IPS-20b (cell line): ENCODE results near the gene STON1.

Experiments
- H3K27ac ChIP-seq: one replicate; pipeline ENCODE4 v1.5.1; 2013; ENCODE audit warnings: low read length
- H3K27me3 ChIP-seq: 2 replicates; pipeline ENCODE4 v1.6.1; 2013; ENCODE audit warnings: mild to moderate bottlenecking, low read length, inconsistent platforms; ENCODE audit not compliant: insufficient read depth
- H3K36me3 ChIP-seq: 2 replicates; pipeline ENCODE4 v1.6.1; 2013; ENCODE audit warnings: low read depth, mild to moderate bottlenecking, inconsistent platforms, low read length, moderate library complexity; ENCODE audit not compliant: insufficient read depth
- H3K4me1 ChIP-seq: 2 replicates; pipeline ENCODE4 v1.6.1; 2013; ENCODE audit warnings: mild to moderate bottlenecking, control low read depth, inconsistent platforms, low read length, moderate library complexity; ENCODE audit not compliant: insufficient read depth
- H3K4me3 ChIP-seq: 2 replicates; pipeline ENCODE4 v1.5.1; 2013; ENCODE audit warnings: mild to moderate bottlenecking, low read length, inconsistent platforms
- H3K9ac ChIP-seq: 2 replicates; pipeline ENCODE4 v1.6.1; 2013; ENCODE audit warnings: low read depth, mild to moderate bottlenecking, inconsistent platforms, low read length, moderate library complexity
- H3K9me3 ChIP-seq: 2 replicates; pipeline ENCODE4 v1.6.1; 2013; ENCODE audit warnings: mild to moderate bottlenecking, low read depth, low read length, inconsistent platforms; ENCODE audit not compliant: insufficient read depth

The STON1 gene

GRCh38 chr2:48530033-48530811 lies at the start of gene STON1:
Gene STON1, plus strand, starts transcription at chr2:48530154. Its CDS starts 50,480 bp downstream, at chr2:48580634.
- peaks cover 13% of the 10 kb centered on the region; the same call in 1 of the 2 replicates for H3K4me1 ChIP-seq
- no peak within 1 kb of the TSS for H3K27ac ChIP-seq
- no peaks in the 10 kb centered on the region for H3K27me3 ChIP-seq
- H3K36me3 ChIP-seq, result no peaks in the 10 kb centered on the region
- H3K9me3 ChIP-seq, result no peaks in the 10 kb centered on the region
- peak within 1 kb of the TSS; percentile 63 for H3K4me3 ChIP-seq
- H3K9ac ChIP-seq, result peak within 1 kb of the TSS; percentile 55; the same call in 1 of the 2 replicates

GRCh38 chr2:48480526-48480925 lies 49.4 kb upstream of the STON1 start:
- Histone ChIP-seq H3K36me3 (peaks cover 39% of the 10 kb centered on the region), H3K27ac (no peak overlapping the region), H3K4me3 (no peak overlapping the region)

GRCh38 chr2:48482313-48482712 lies 47.6 kb upstream of the STON1 start:
- Histone ChIP-seq H3K4me3 (no peak overlapping the region), H3K9ac (no peak overlapping the region), H3K36me3 (peaks cover 46% of the 10 kb centered on the region), H3K27me3 (no peaks in the 10 kb centered on the region), H3K9me3 (no peaks in the 10 kb centered on the region), H3K27ac (no peak overlapping the region), H3K4me1 (no peaks in the 10 kb centered on the region)

More at GRCh38 chr2:48480526-48480925, 49.4 kb upstream of the STON1 start:
- Histone ChIP-seq H3K9me3 (no peaks in the 10 kb centered on the region), H3K4me1 (no peaks in the 10 kb centered on the region), H3K27me3 (no peaks in the 10 kb centered on the region), H3K9ac (no peak overlapping the region)

- Histone ChIP-seq H3K4me3 (no peak overlapping the region), H3K9me3 (no peaks in the 10 kb centered on the region), H3K36me3 (peaks cover 46% of the 10 kb centered on the region), H3K27me3 (no peaks in the 10 kb centered on the region), H3K27ac (no peak overlapping the region), H3K9ac (no peak overlapping the region), H3K4me1 (no peaks in the 10 kb centered on the region)
Measured at GRCh38 chr2:48482769-48483168, 47.2 kb upstream of the STON1 start.

GRCh38 chr2:48483506-48483905 lies 46.4 kb upstream of the STON1 start:
- H3K9ac ChIP-seq, result no peak overlapping the region
- no peak overlapping the region for H3K4me3 ChIP-seq
- H3K9me3 ChIP-seq, result no peaks in the 10 kb centered on the region
- no peak overlapping the region for H3K27ac ChIP-seq
- no peaks in the 10 kb centered on the region for H3K4me1 ChIP-seq
- H3K36me3 ChIP-seq, result peaks cover 47% of the 10 kb centered on the region
- H3K27me3 ChIP-seq, result no peaks in the 10 kb centered on the region

- Histone ChIP-seq H3K27ac (no peak overlapping the region), H3K9ac (no peak overlapping the region), H3K4me3 (no peak overlapping the region), H3K36me3 (peaks cover 51% of the 10 kb centered on the region), H3K9me3 (no peaks in the 10 kb centered on the region), H3K27me3 (no peaks in the 10 kb centered on the region), H3K4me1 (no peaks in the 10 kb centered on the region)
Measured at GRCh38 chr2:48483916-48484315, 46.0 kb upstream of the STON1 start.

GRCh38 chr2:48488545-48488944 lies 41.4 kb upstream of the STON1 start:
- Histone ChIP-seq H3K4me1 (no peaks in the 10 kb centered on the region), H3K27ac (no peak overlapping the region), H3K36me3 (peaks cover 46% of the 10 kb centered on the region), H3K9me3 (no peaks in the 10 kb centered on the region), H3K27me3 (no peaks in the 10 kb centered on the region), H3K9ac (no peak overlapping the region), H3K4me3 (no peak overlapping the region)

GRCh38 chr2:48496849-48497248 lies 33.1 kb upstream of the STON1 start:
- Histone ChIP-seq H3K27ac (no peak overlapping the region), H3K36me3 (peaks cover 54% of the 10 kb centered on the region), H3K9me3 (no peaks in the 10 kb centered on the region), H3K4me3 (no peak overlapping the region), H3K27me3 (no peaks in the 10 kb centered on the region), H3K4me1 (no peaks in the 10 kb centered on the region; the same call in 1 of the 2 replicates), H3K9ac (no peak overlapping the region)

GRCh38 chr2:48504647-48505327 lies 25.2 kb upstream of the STON1 start:
- no peak overlapping the region for H3K27ac ChIP-seq
- H3K9me3 ChIP-seq, result no peaks in the 10 kb centered on the region
- no peak overlapping the region for H3K9ac ChIP-seq
- H3K27me3 ChIP-seq, result no peaks in the 10 kb centered on the region
- peaks cover 17% of the 10 kb centered on the region; the same call in 1 of the 2 replicates for H3K4me1 ChIP-seq
- peaks cover 22% of the 10 kb centered on the region for H3K36me3 ChIP-seq
- no peak overlapping the region for H3K4me3 ChIP-seq

GRCh38 chr2:48507111-48507510 lies 22.8 kb upstream of the STON1 start:
- Histone ChIP-seq H3K9ac (no peak overlapping the region), H3K4me3 (no peak overlapping the region), H3K36me3 (peaks cover 31% of the 10 kb centered on the region), H3K9me3 (no peaks in the 10 kb centered on the region), H3K27ac (no peak overlapping the region), H3K27me3 (no peaks in the 10 kb centered on the region), H3K4me1 (peaks cover 18% of the 10 kb centered on the region; the same call in 1 of the 2 replicates)

GRCh38 chr2:48508461-48509124 lies 21.4 kb upstream of the STON1 start:
- H3K27ac ChIP-seq, result peak overlapping the region; percentile 88
- H3K9ac ChIP-seq, result peak overlapping the region; percentile 78
- H3K27me3 ChIP-seq, result no peaks in the 10 kb centered on the region
- peak overlapping the region; percentile 14; the same call in 1 of the 2 replicates for H3K4me3 ChIP-seq
- no peaks in the 10 kb centered on the region for H3K9me3 ChIP-seq
- peaks cover 41% of the 10 kb centered on the region for H3K36me3 ChIP-seq
- H3K4me1 ChIP-seq, result peaks cover 20% of the 10 kb centered on the region; the same call in 1 of the 2 replicates
